Activated CD4-positive, alpha-beta T cell treated with anti-CD3 and anti-CD28 coated beads, Interleukin-10, Interleukin-2, amounts not matched to agents 100 ng/mL and 50 ng/mL, durations not matched to agents 16 hours and 8 hours (primary cell): ENCODE results near the gene SIPA1.
"Not testable (repeated sequence)": the region's sequence is repeated elsewhere in the genome, so short reads cannot be mapped to it uniquely, and the experiment has no call there.

Experiments used
- DNase-seq: peaks from one replicate; pipeline ENCODE4 v3.0.0-alpha.2; 2020

SIPA1 gene

GRCh38 chr11:65662247-65662798 is 24.4 kb downstream of the SIPA1 start:
- DNase-seq = no peak

GRCh38 chr11:65662799-65663638 is 25.1 kb downstream of the SIPA1 start, which contains the start of gene RELA:
RELA (minus strand) TSS chr11:65662916; CDS start chr11:65662832, 84 bp downstream.
- peak; percentile 94 for DNase-seq

GRCh38 chr11:65663639-65664200 is 25.8 kb downstream of the SIPA1 start:
- DNase-seq = peak; percentile 52

- DNase-seq = no peak
These were observed 34.4 kb downstream of the SIPA1 start for GRCh38 chr11:65672180-65672860.

- DNase-seq = no peak
These were observed 35.1 kb downstream of the SIPA1 start for GRCh38 chr11:65672982-65673381.

GRCh38 chr11:65680192-65680743 is 42.4 kb downstream of the SIPA1 start:
- no peak for DNase-seq

GRCh38 chr11:65683480-65683879 is 45.6 kb downstream of the SIPA1 start:
- DNase-seq = not testable (repeated sequence)

GRCh38 chr11:65685981-65686380 is 48.1 kb downstream of the SIPA1 start:
- no peak for DNase-seq

- DNase-seq = not testable (repeated sequence)
These were observed 53.9 kb downstream of the SIPA1 start for GRCh38 chr11:65691847-65692246.

GRCh38 chr11:65692367-65692766 is 54.5 kb downstream of the SIPA1 start:
- no peak for DNase-seq

GRCh38 chr11:65695459-65696241 is 57.7 kb downstream of the SIPA1 start:
- DNase-seq = no peak

GRCh38 chr11:65696802-65697552 is 59.1 kb downstream of the SIPA1 start:
- no peak for DNase-seq

GRCh38 chr11:65698205-65698604 is 60.3 kb downstream of the SIPA1 start:
- DNase-seq = no peak

- no peak for DNase-seq
These were observed 61.4 kb downstream of the SIPA1 start for GRCh38 chr11:65699306-65699705.

- DNase-seq = no peak
These were observed 62.5 kb downstream of the SIPA1 start for GRCh38 chr11:65700399-65700798.
